Small intestine (tissue), 7 donors: ENCODE results near the gene MLLT3. TPM values are rescaled to one million over a fixed set of nuclear protein-coding genes. Genes with fewer than 3 reads are reported as not detected.

Experiments used
- DNase-seq, 2 donors: peaks; one replicate each; pipeline versions ENCODE4 v3.0.0 to v3.0.0-alpha.2; 2013
- FAIRE-seq: peaks from 2 replicates; lab custom pipeline; 2012; peaks lifted over from hg19 to GRCh38; lab: Jason Lieb, UNC
- H3K27ac ChIP-seq, 3 donors: one replicate each; pipeline ENCODE4 v1.5.1; 2013; ENCODE audit warnings: low read length in 2 of 3, mild to moderate bottlenecking in 2 of 3, control low read depth in 1 of 3, inconsistent platforms in 1 of 3, low read depth in 1 of 3, moderate library complexity in 1 of 3
- H3K27me3 ChIP-seq, 3 donors: one replicate each; pipeline ENCODE4 v1.6.1; 2013; ENCODE audit warnings: low read length in 3 of 3, inconsistent platforms in 1 of 3; ENCODE audit not compliant: control insufficient read depth in 3 of 3, insufficient read depth in 3 of 3
- H3K36me3 ChIP-seq, 3 donors: one replicate each; pipeline ENCODE4 v1.6.1; 2013; ENCODE audit warnings: low read length in 3 of 3, inconsistent platforms in 1 of 3, low read depth in 1 of 3, mild to moderate bottlenecking in 1 of 3, moderate library complexity in 1 of 3; ENCODE audit not compliant: control insufficient read depth in 3 of 3, insufficient read depth in 2 of 3
- H3K4me1 ChIP-seq, 3 donors: one replicate each; pipeline ENCODE4 v1.6.1; 2013; ENCODE audit warnings: low read length in 2 of 3, inconsistent platforms in 1 of 3, low read depth in 1 of 3, mild to moderate bottlenecking in 1 of 3, moderate library complexity in 1 of 3; ENCODE audit not compliant: control insufficient read depth in 3 of 3, insufficient read depth in 2 of 3
- H3K4me3 ChIP-seq, 3 donors: one replicate each; pipeline ENCODE4 v1.5.1; 2013; ENCODE audit warnings: low read length in 3 of 3, control low read depth in 1 of 3, inconsistent platforms in 1 of 3, low read depth in 1 of 3, mild to moderate bottlenecking in 1 of 3, moderate library complexity in 1 of 3
- H3K9me3 ChIP-seq, 2 donors: one replicate each; pipeline ENCODE4 v1.6.1; 2013; ENCODE audit warnings: low read depth in 1 of 2, low read length in 1 of 2; ENCODE audit not compliant: control insufficient read depth in 2 of 2, insufficient read depth in 1 of 2
- WGBS, 3 donors: extraction: QIAGEN DNeasy Blood & Tissue Kit; methylation state at CpG; one replicate each; pipeline ENCODE4 v1.1.7; 2013; 5-methylcytosine and 5-hydroxymethylcytosine counted together
- polyA plus RNA-seq, 4 donors: library from polyadenylated mRNA; stranded (reverse) in 3 of 4; unstranded in 1 of 4; fragments of 200-250 nt in 3 of 4; fragments of 120-200 nt in 1 of 4; gene quantifications; one replicate each; pipeline versions ENCODE4 v1.2.1 to v1.2.3, GENCODE V29; 2013
- donor health status: healthy with polysubstance abuse.
- donor health status: control.
- donor health status: control.
- donor health status: Bipolar disorder and iron deficiency.
- donor health status: healthy.

Gene MLLT3
- polyA plus RNA-seq, 4 donors: 8.9 to 34.5 (median 14.0) TPM

DNA sequence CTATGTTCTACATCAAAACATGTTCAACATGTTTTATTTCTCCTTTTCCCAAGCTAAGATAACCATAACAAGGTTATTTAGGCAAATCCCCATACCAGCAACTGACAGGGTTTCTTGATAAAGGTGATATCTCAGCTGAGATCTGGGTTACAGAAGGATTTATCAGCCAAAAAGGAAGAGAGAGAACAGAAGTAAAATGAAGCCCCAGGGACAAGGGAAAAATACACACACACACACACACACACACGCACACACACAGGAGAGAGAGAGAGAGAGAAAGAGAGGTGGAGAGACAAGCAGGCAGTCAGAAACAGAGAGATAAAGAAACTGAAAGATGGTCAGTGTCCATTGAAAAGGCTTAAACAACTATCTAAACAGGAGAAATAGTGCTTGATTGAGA lies 19.7 kb upstream of the MLLT3 start:
- DNase-seq (no peak), FAIRE-seq (no peak)
- WGBS, 3 donors: 64 to 100% (median 89%) methylated on average over 1 of the region's 1 CpG

DNA sequence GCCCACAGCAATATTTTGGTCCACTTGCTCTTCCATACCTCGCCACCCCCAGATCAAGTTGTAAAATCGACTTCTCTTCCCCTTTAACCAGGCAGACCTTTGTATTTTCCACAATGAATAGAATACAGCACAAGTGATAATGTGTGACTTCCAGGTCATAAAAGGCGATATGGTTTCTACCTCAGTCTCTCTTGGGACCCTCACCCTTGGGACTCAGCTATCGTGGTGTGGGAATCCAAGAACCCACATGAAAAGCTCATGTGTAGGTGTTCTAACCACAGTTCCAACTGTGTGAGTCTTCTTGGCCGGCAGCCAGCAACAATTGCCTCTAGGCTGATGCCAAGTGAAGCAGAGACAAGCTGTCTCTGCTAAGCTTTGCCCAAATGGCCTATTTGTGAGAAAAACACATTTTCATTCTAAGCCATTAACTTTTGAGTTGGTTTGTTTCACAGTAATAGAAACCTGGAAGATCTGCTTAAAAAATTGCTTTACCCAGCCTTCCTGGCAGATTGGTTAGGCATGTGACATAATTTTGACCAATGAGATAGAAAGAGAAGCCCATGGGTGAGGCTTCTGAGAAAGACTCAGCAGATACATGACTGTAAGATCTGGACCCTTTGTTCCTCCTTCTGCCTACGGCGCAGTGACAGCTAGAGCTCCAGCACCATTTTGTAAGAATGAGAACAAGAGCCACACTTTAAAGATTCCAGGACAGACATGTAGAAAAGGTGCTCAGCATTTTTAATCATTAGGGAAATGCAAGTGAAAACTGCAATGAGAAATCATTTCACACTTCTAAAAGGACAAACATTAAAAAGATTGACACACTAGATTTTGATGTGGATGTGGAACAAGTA lies 18.3 kb upstream of the MLLT3 start:
- peak; percentile 19 to 70 for DNase-seq
- Histone ChIP-seq H3K27me3 (no peaks in the 10 kb centered on the region), H3K36me3 (no peaks in the 10 kb centered on the region), H3K27ac (no peak overlapping the region), H3K9me3 (no peaks in the 10 kb centered on the region), H3K4me3 (no peak overlapping the region), H3K4me1 (no peaks in the 10 kb centered on the region)
- FAIRE-seq: no peak
- WGBS, 3 donors: 26 to 52% (median 39%) methylated on average over 7 of the region's 7 CpGs

More for the DNA sequence above, 19.7 kb upstream of the MLLT3 start:
- no peak overlapping the region for H3K27ac ChIP-seq
- H3K4me3 ChIP-seq: no peak overlapping the region
- H3K4me1 ChIP-seq: no peaks in the 10 kb centered on the region
- H3K27me3 ChIP-seq: no peaks in the 10 kb centered on the region
- H3K36me3 ChIP-seq: no peaks in the 10 kb centered on the region
- H3K9me3 ChIP-seq: no peaks in the 10 kb centered on the region

DNA sequence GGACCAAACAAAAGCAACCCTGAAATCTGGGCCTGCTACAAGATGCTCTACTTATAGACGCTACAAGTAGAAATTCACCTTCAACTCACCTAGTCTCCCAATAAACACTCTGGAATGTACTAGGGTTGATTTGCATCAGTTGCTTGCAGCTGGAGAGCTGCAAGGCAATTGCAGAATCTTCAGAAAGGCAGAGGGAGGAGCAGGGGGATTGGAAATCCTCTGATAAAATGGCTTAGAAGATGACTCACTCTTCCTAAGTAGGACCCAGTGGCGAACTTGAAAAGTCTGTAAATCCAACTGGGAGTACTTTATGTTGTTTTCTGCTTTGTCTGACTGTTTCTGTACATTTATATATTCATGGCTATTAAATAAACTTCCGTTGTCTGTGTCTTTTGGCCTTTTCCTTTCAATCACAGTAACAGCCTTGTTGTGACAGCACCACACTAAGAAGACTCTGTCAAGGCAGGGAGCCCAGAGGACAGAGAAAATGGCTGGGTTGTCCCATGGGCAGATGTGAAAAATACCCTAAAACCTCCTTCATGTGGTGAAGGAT lies 14.7 kb upstream of the MLLT3 start:
- Histone ChIP-seq H3K27me3 (no peaks in the 10 kb centered on the region), H3K36me3 (no peaks in the 10 kb centered on the region), H3K4me3 (no peak overlapping the region), H3K27ac (no peak overlapping the region), H3K9me3 (no peaks in the 10 kb centered on the region), H3K4me1 (no peaks in the 10 kb centered on the region)
- DNase-seq (no peak), FAIRE-seq (no peak)
- 77 to 87% (median 82%) methylated on average over 3 of the region's 3 CpGs for WGBS, 3 donors

DNA sequence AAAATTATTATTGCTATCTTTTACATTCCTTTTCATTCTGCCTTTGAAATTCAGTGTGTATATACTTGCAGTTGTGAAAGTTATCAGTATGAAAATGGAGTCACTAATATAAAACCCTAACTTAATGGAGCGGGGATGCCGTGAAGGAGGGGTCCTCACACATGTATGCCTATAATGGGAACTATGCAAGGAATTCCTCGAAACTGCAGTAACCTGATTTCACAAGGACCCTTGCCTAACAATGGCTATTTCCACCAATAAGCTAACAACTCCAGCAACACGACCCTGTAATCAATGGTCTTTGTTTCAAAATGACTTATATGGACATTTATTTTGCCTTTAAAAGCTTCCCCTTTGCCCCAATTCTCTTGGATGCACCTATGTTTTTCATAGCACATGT lies 12.6 kb upstream of the MLLT3 start:
- FAIRE-seq: no peak
- WGBS, 3 donors: 70 to 81% (median 77%) methylated on average over 4 of the region's 4 CpGs

DNA sequence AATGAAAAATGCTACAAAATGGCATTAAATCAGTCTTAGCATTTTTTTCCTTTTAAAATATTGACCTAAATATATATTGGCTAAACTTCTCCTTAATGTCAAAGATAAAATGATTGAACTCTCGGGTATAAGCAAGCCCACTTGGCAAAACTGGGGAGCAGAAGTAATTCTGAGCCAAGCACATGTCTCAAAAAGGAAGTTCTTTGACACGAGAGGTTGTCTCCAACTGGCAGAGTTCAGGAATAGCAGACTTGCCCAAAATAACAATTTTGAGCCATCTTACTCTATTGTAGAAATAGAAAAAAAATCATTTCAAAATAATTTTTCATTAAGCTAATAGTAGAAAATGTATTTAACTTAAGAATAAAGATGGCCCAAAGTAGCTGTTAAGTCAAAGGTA lies 10.4 kb upstream of the MLLT3 start:
- DNase-seq: no peak
- WGBS, 3 donors: 62 to 84% (median 81%) methylated on average over 2 of the region's 2 CpGs
- Histone ChIP-seq H3K9me3 (no peaks in the 10 kb centered on the region), H3K36me3 (no peaks in the 10 kb centered on the region), H3K27ac (no peak overlapping the region), H3K4me1 (no peaks in the 10 kb centered on the region), H3K27me3 (no peaks in the 10 kb centered on the region), H3K4me3 (no peak overlapping the region)
- no peak for FAIRE-seq

More for the DNA sequence above, 12.6 kb upstream of the MLLT3 start:
- Histone ChIP-seq H3K4me1 (no peaks in the 10 kb centered on the region), H3K9me3 (no peaks in the 10 kb centered on the region), H3K27me3 (no peaks in the 10 kb centered on the region), H3K36me3 (no peaks in the 10 kb centered on the region), H3K4me3 (no peak overlapping the region), H3K27ac (no peak overlapping the region)
- DNase-seq: no peak

DNA sequence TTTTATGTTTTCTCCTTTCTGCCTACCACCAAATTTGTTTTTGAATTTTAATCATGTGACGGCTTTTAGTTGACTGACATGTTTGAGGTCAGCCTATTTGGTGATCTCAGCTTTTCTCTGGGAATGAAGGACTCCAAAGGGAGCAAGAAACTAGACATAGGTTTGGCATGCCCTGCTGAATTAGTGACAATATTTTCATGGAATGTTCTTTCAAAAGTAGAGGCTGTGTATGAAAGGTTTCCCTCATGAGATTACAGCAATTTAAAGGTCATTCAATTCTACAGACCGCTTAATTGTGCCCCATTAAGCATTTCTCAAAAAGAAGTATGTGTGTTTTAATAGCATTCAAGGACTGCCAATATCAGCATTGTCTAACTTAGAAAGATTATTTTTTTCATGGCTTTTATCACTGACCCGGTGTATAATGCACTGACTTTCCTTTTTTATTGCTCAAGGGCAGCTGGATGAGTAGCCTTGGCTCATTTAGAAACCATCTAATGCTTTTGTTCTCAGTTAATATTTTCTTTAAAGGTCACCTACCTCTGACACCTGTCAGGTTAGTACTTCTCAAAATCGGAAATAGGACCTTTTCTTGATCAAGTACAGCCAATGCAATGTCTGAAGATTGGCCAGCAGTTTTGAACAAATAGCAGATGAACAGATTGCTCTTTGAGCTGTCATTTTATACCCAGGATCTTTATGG lies 8.1 kb upstream of the MLLT3 start:
- no peaks in the 10 kb centered on the region for H3K27me3 ChIP-seq
- H3K36me3 ChIP-seq: no peaks in the 10 kb centered on the region
- no peaks in the 10 kb centered on the region for H3K4me1 ChIP-seq
- FAIRE-seq (no peak), DNase-seq (no peak)
- no peak overlapping the region for H3K4me3 ChIP-seq
- no peaks in the 10 kb centered on the region for H3K9me3 ChIP-seq
- H3K27ac ChIP-seq: no peak overlapping the region
- 29 to 59% (median 49%) methylated on average over 4 of the region's 4 CpGs for WGBS, 3 donors

DNA sequence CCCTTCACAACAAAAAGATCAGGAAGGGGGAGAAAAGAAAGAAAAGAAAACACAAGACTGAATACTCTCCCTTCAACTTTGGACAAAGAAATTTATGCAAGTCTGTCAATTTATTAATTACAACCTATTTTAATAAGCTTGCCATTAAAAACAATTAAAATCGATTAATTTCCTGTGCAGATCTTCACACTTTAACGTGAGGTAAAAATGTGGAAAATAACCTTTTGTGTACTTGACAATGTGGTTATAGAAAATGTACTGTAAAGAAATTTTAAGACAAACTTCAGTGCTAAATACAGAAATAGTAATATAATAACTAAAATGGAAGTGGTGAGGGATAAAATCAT lies 2.7 kb upstream of the MLLT3 start:
- Histone ChIP-seq H3K9me3 (no peaks in the 10 kb centered on the region), H3K4me1 (peaks cover 0 to 5% (median under 1%) of the 10 kb centered on the region in 3 donors), H3K27me3 (peaks cover 0 to 6% (median 0%) of the 10 kb centered on the region in 3 donors), H3K27ac (no peak overlapping the region), H3K4me3 (no peak overlapping the region), H3K36me3 (no peaks in the 10 kb centered on the region)
- DNase-seq: no peak
- 45 to 66% (median 64%) methylated on average over 2 of the region's 2 CpGs for WGBS, 3 donors
- FAIRE-seq: peak; percentile 36

DNA sequence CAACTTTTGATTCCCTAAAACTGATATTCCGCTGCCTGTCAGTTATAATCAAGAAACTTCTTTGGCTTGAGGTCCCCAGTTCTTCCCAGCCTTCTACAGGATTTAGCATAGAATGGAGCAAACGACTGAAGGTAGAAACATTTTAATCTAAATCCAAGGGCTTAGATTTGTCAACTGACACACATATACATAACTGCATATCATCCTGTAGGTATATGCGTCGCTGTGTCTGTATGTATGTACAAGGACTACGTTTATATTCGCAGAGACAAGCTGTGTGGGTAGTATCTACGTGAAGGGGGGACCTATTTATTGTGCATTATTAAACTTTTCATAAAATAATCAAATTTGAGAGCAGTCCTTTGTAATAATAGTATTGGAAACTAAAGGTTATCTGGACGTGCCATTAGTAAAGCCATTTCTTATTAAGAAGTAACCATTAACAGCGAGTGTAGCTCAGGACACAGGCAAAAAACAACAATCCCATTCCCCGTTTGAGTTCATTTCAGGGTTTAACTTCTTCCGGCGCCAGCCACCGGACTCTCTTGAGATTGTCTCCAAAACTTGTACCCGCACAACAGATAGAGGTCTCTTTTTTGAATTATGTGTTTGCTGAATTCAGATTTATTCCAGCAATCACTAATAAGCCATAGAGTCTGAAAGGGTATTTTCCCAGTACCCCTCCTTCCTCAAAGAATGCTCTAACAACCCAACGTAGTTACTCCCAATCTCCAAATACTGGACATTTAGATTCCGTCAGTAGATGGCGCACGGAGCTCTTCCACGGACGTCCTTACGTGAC lies 2.1 kb upstream of the MLLT3 start:
- H3K4me1 ChIP-seq: peaks cover 0 to 11% (median 2%) of the 10 kb centered on the region in 3 donors
- H3K9me3 ChIP-seq: no peaks in the 10 kb centered on the region
- H3K27ac ChIP-seq: no peak overlapping the region
- no peaks in the 10 kb centered on the region for H3K36me3 ChIP-seq
- DNase-seq: peak; percentile 76 to 80
- H3K4me3 ChIP-seq: peak overlapping the region in 2 of 3 donors; percentile 74 to 99
- FAIRE-seq: no peak
- H3K27me3 ChIP-seq: peaks cover 0 to 6% (median 0%) of the 10 kb centered on the region in 3 donors
- 7 to 9% (median 7%) methylated on average over 21 of the region's 21 CpGs for WGBS, 3 donors
